ENCODE results near the gene CNGB1. TPM values are rescaled to one million over a fixed set of nuclear protein-coding genes. Genes with fewer than 3 reads are reported as not detected.
"Not testable (repeated sequence)": the region's sequence is repeated elsewhere in the genome, so short reads cannot be mapped to it uniquely, and the experiment has no call there.

CNGB1 gene
- total RNA-seq, 2 experiments from 2014 or later: not detected

- not testable (repeated sequence) for H3K36me3 Mint-ChIP-seq, H3K27ac Mint-ChIP-seq, H3K27me3 Mint-ChIP-seq, H3K9me3 Mint-ChIP-seq, H3K4me1 Mint-ChIP-seq, DNase-seq, H3K4me3 Mint-ChIP-seq
Observed at GRCh38 chr16:57943381-57943780, 27.5 kb downstream of the CNGB1 start.

- not testable (repeated sequence) for H3K36me3 Mint-ChIP-seq, H3K9me3 Mint-ChIP-seq, H3K4me3 Mint-ChIP-seq, H3K27ac Mint-ChIP-seq, DNase-seq, H3K4me1 Mint-ChIP-seq, H3K27me3 Mint-ChIP-seq
Observed at GRCh38 chr16:57941901-57942300, 29.0 kb downstream of the CNGB1 start.

DNA sequence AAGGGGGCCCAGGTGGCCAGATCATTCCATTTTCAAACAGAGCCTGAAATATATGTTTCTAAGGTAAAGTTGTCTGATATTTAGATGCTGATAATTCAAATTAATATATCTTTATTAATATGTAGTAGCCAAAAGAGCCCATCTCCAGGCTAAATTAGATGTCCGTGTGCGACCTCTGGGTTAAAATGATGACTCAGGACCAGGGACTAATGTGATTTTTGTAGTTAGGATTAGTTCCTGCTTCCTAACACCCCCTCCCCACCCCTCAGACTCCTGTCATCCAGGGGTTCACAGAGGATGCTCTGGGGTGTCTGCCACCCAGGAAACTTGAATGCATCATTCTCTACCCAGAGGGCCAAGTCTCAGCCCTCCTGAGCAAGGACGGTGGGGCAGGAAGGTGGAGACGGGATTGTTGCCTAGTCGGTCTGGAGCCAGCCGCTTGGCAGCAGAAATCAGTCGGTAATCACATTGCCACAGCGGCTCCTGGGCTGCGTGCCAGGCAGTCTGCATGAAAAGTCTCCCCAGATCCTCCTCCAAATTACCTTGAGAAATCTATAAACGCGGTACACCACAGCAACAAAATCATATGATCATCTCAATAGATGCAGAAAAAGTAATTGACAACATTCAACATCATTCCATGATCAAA lies 29.8 kb downstream of the CNGB1 start:
- H3K9me3 Mint-ChIP-seq: no peaks in the 10 kb centered on the region
- no peak overlapping the region for H3K27ac Mint-ChIP-seq
- no peak overlapping the region for H3K4me3 Mint-ChIP-seq
- no peaks in the 10 kb centered on the region for H3K36me3 Mint-ChIP-seq
- no peak for DNase-seq
- peaks cover 6% of the 10 kb centered on the region for H3K27me3 Mint-ChIP-seq
- H3K4me1 Mint-ChIP-seq: no peaks in the 10 kb centered on the region

DNA sequence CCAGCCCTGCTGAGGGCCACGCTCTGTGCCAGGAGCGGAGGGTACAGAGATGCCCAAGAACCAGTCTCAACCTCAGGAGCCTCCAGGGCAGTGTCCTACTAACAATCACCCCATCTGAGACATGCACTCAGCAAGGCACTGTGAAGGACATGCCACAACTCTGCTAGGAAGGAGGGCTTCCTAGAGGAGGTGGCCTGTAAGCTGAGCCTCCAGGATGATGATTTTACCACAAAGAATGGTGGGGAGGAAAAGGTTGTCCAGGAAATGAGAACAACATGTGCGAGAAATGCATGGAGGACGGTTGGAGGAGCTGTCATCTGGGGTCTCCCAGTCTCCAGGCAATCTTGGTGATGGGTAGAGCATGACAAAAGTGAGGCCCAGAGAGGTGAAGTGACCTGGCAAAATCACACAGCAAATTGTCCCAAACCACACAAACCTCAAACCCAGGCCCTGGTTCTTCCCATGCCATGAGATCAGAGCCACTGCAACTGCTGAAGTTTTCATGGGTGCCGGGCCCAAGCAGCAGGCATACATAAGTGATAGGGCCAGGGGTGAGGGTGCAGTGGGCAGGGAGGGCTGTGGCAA lies 30.5 kb downstream of the CNGB1 start:
- no peaks in the 10 kb centered on the region for H3K36me3 Mint-ChIP-seq
- no peaks in the 10 kb centered on the region for H3K4me1 Mint-ChIP-seq
- no peak overlapping the region for H3K27ac Mint-ChIP-seq
- no peaks in the 10 kb centered on the region for H3K9me3 Mint-ChIP-seq
- H3K4me3 Mint-ChIP-seq: no peak overlapping the region
- no peak for DNase-seq
- H3K27me3 Mint-ChIP-seq: peaks cover 6% of the 10 kb centered on the region

- no peaks in the 10 kb centered on the region for H3K4me1 Mint-ChIP-seq
- no peak overlapping the region for H3K4me3 Mint-ChIP-seq
- no peaks in the 10 kb centered on the region for H3K36me3 Mint-ChIP-seq
- H3K9me3 Mint-ChIP-seq: no peaks in the 10 kb centered on the region
- DNase-seq: no peak
- H3K27me3 Mint-ChIP-seq: peaks cover 6% of the 10 kb centered on the region
- H3K27ac Mint-ChIP-seq: no peak overlapping the region
Observed at GRCh38 chr16:57939872-57940224, 31.1 kb downstream of the CNGB1 start.

DNA sequence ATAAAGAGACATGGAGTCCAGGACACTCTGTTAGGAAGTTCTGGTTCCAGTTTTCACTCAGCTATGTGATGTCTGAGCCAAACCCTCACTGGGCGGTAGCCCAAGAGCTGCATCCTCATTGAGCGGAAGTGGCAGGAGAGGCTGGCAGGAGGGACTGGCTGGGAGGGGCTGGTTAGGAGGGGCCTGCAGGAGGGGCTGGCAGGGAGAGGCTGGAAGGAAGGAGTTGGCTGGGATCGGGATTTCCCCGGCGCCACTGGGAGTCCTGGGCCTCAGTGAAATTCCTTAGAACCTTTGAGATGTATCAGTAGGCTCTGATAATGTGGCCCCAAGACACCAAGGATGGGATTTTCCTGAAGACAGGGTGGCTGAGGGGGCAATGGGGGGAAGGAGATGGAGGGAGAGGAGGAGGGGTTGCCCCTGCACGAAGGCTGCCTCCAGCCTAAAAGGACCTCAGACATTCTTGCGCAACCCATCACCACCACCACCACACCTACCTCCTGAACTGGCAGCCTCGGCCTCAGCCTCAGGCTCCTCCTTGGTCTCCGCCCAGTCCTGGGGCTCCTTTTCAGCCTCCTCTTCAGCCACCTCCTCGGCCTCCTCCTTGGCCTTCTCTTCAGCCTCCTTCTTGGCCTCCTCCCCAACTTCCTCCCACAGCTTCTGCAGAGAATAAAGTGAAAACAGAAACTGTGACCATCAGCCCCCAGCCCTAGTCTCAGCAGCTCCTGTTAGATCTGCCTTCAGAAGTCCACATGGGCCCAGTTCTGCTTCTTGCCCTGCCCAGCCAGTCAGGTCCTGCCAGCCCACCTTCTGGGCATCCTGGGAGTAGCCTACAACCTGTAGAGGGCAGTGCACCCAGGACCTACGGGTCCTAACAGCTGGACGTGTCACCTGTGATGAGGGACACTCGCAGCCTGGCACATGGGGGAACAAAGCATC lies 31.7 kb downstream of the CNGB1 start:
- peaks cover 6% of the 10 kb centered on the region for H3K27me3 Mint-ChIP-seq
- H3K36me3 Mint-ChIP-seq: no peaks in the 10 kb centered on the region
- no peaks in the 10 kb centered on the region for H3K9me3 Mint-ChIP-seq
- H3K4me3 Mint-ChIP-seq: no peak overlapping the region
- no peak for DNase-seq
- no peak overlapping the region for H3K27ac Mint-ChIP-seq
- no peaks in the 10 kb centered on the region for H3K4me1 Mint-ChIP-seq

GRCh38 chr16:57938484-57938883 lies 32.4 kb downstream of the CNGB1 start:
- DNase-seq: no peak
- no peak overlapping the region for H3K27ac Mint-ChIP-seq
- H3K4me3 Mint-ChIP-seq: no peak overlapping the region
- H3K4me1 Mint-ChIP-seq: no peaks in the 10 kb centered on the region
- H3K9me3 Mint-ChIP-seq: no peaks in the 10 kb centered on the region
- peaks cover 6% of the 10 kb centered on the region for H3K27me3 Mint-ChIP-seq
- H3K36me3 Mint-ChIP-seq: no peaks in the 10 kb centered on the region

- H3K4me1 Mint-ChIP-seq: no peaks in the 10 kb centered on the region
- no peak overlapping the region for H3K27ac Mint-ChIP-seq
- no peak for DNase-seq
- peaks cover 6% of the 10 kb centered on the region for H3K27me3 Mint-ChIP-seq
- no peak overlapping the region for H3K4me3 Mint-ChIP-seq
- H3K9me3 Mint-ChIP-seq: no peaks in the 10 kb centered on the region
- H3K36me3 Mint-ChIP-seq: no peaks in the 10 kb centered on the region
Observed at GRCh38 chr16:57937861-57938260, 33.1 kb downstream of the CNGB1 start.

DNA sequence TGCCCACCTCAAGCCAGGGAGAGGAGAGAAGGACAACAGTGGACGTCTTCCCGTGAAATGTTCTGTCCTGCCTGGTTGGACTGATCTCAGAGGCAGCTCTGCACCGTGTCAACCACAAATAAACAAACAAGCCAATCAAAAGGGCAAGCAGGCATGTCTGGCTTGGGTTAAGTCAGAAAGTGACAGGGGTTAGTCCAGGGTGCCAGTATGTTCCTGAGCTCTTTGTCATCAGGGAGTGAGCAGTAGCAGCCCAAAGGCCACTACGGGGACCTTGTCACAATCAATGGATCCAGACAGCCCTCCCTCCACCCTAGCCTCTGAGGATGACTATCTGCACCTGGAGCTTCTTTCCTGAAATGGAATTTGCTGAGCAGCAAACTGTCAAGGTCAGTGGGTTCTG lies 35.0 kb downstream of the CNGB1 start:
- no peak overlapping the region for H3K27ac Mint-ChIP-seq
- H3K27me3 Mint-ChIP-seq: peaks cover 6% of the 10 kb centered on the region
- H3K4me1 Mint-ChIP-seq: no peaks in the 10 kb centered on the region
- no peaks in the 10 kb centered on the region for H3K36me3 Mint-ChIP-seq
- H3K4me3 Mint-ChIP-seq: no peak overlapping the region
- DNase-seq: no peak
- H3K9me3 Mint-ChIP-seq: no peaks in the 10 kb centered on the region

- no peak overlapping the region for H3K27ac Mint-ChIP-seq
Observed at GRCh38 chr16:57930533-57930932, 40.4 kb downstream of the CNGB1 start.

DNA sequence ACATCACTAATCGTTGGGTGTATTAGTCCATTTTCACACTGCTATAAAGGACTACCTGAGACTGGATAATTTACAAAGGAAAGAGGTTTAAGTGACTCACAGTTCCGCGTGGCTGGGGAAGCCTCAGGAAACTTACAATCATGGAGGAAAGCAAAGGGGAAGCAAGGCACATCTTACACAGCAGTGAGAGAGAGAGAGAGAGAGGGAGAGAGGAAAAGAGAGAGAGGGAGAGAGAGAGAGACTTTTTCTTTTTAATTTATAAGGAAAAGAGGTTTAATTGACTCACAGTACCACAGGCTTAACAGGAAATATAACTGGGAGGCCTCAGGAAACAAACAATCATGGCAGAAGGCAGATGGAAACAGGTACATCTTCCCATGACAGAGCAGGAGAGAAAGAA lies 41.7 kb downstream of the CNGB1 start:
- H3K9me3 Mint-ChIP-seq: no peaks in the 10 kb centered on the region
- peaks cover 5% of the 10 kb centered on the region for H3K27me3 Mint-ChIP-seq
- no peaks in the 10 kb centered on the region for H3K36me3 Mint-ChIP-seq
- H3K4me1 Mint-ChIP-seq: no peaks in the 10 kb centered on the region
- H3K27ac Mint-ChIP-seq: no peak overlapping the region
- DNase-seq: no peak
- H3K4me3 Mint-ChIP-seq: no peak overlapping the region

More at GRCh38 chr16:57930533-57930932, 40.4 kb downstream of the CNGB1 start:
- no peaks in the 10 kb centered on the region for H3K36me3 Mint-ChIP-seq
- peaks cover 5% of the 10 kb centered on the region for H3K27me3 Mint-ChIP-seq
- no peaks in the 10 kb centered on the region for H3K4me1 Mint-ChIP-seq
- H3K4me3 Mint-ChIP-seq: no peak overlapping the region
- DNase-seq: no peak
- no peaks in the 10 kb centered on the region for H3K9me3 Mint-ChIP-seq

- H3K9me3 Mint-ChIP-seq: no peaks in the 10 kb centered on the region
Observed at GRCh38 chr16:57926041-57926440, 44.9 kb downstream of the CNGB1 start.

DNA sequence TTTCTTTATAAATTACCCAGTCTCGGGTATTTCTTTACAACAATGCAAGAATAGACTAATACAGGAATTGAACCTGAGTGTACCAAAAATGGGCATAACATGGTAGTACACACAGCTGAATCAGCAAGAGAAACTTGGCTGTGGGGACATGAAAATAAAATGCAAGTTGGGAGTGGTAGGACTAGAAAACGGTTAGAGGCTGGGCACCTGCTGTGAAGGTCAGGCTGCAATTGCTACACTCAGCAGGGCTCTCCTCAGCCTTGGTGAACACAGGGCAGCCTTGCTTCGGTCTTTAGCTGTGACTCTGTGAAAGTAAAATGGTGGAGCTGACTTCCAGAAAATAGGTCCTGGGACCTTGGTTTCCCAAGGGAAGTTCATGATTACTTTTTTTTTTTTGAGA lies 45.6 kb downstream of the CNGB1 start:
- H3K27ac Mint-ChIP-seq: no peak overlapping the region
- H3K36me3 Mint-ChIP-seq: no peaks in the 10 kb centered on the region
- no peaks in the 10 kb centered on the region for H3K4me1 Mint-ChIP-seq
- no peak overlapping the region for H3K4me3 Mint-ChIP-seq
- H3K27me3 Mint-ChIP-seq: peaks cover 2% of the 10 kb centered on the region
- DNase-seq: no peak
- H3K9me3 Mint-ChIP-seq: no peaks in the 10 kb centered on the region

More at GRCh38 chr16:57926041-57926440, 44.9 kb downstream of the CNGB1 start:
- Mint-ChIP-seq H3K27me3 (peaks cover 5% of the 10 kb centered on the region), H3K27ac (no peak overlapping the region), H3K36me3 (no peaks in the 10 kb centered on the region), H3K4me1 (no peaks in the 10 kb centered on the region), H3K4me3 (no peak overlapping the region)
- no peak for DNase-seq

DNA sequence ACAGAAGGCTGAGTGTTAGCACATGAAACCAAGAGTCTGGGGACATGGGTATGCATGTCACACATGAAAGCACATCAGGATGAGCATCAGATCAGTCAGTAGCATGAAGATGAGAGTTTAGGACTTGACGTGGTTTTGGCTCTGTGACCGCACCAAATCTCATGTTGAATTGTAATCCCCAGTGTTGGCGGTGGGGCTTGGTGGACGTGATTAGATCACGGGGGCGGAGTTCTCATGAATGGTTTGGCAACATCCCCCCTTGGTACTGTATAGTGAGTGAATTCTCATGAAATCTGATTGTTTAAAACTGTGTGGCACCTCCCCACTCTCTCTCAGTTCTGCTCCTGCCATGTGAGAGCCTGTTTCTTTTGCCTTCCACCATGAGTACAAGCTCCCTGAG lies 46.4 kb downstream of the CNGB1 start:
- H3K27ac Mint-ChIP-seq: no peak overlapping the region
- no peak for DNase-seq

DNA sequence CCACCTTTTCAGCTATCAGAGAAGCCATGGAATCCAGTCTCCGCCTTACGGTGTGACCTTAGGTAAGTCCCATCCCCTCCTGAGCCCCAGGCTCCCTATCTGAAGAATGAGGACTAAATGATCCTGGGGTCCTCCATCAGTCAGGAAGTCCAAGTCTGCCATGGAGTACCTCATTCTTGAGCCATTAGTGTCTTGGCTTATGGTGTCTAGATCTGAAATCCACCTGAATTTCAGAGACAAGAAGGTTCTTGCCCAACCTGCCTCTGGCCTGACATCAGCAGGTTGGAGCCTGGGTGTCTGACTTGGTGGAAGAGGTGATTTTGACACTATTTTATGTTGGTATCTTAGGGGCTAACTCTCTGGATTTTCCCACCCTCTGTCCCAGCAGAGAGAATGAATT lies 47.1 kb downstream of the CNGB1 start:
- no peaks in the 10 kb centered on the region for H3K9me3 Mint-ChIP-seq
- H3K27ac Mint-ChIP-seq: no peak overlapping the region
- no peaks in the 10 kb centered on the region for H3K27me3 Mint-ChIP-seq
- no peak for DNase-seq
- H3K4me1 Mint-ChIP-seq: no peaks in the 10 kb centered on the region
- H3K36me3 Mint-ChIP-seq: no peaks in the 10 kb centered on the region
- H3K4me3 Mint-ChIP-seq: no peak overlapping the region

More for the DNA sequence above, 46.4 kb downstream of the CNGB1 start:
- no peaks in the 10 kb centered on the region for H3K4me1 Mint-ChIP-seq
- no peaks in the 10 kb centered on the region for H3K36me3 Mint-ChIP-seq
- H3K27me3 Mint-ChIP-seq: no peaks in the 10 kb centered on the region
- no peaks in the 10 kb centered on the region for H3K9me3 Mint-ChIP-seq
- H3K4me3 Mint-ChIP-seq: no peak overlapping the region
